ENCODE data around the gene BEST1.

DNA sequence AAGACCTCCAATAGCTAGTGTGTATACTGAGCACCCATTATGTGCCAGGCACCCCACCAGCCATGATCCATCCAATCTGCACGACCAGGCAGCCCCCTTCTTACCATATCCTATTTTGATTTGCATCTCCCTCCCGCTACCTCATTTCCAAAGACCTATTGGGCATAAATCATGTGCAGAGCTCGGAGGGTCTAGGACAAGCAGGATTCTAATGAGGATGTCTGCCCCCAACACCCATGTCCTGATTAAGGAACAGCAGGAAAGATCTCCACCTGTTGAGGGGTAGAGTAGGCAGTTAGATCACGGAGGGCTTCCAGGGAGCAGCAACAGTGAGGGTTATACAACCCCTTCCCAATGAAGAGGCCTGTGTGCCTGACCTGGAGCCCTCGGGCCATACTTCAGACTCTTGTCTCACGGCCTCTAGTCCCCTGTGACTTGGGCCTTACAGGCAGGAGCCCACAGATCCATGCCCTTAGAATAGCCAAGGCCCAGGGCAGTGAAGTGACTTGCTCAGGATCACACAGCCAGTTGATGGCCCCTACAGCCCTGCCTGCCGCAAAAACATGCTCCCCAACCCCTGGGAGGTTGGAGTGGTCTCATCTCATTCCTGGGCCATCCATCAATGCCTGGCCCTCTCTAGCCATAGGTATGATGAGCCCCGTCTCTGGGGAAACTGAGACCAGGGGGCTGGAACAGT, 36.3 kb upstream of the BEST1 start:
- TF ChIP-seq, protein P1, sequence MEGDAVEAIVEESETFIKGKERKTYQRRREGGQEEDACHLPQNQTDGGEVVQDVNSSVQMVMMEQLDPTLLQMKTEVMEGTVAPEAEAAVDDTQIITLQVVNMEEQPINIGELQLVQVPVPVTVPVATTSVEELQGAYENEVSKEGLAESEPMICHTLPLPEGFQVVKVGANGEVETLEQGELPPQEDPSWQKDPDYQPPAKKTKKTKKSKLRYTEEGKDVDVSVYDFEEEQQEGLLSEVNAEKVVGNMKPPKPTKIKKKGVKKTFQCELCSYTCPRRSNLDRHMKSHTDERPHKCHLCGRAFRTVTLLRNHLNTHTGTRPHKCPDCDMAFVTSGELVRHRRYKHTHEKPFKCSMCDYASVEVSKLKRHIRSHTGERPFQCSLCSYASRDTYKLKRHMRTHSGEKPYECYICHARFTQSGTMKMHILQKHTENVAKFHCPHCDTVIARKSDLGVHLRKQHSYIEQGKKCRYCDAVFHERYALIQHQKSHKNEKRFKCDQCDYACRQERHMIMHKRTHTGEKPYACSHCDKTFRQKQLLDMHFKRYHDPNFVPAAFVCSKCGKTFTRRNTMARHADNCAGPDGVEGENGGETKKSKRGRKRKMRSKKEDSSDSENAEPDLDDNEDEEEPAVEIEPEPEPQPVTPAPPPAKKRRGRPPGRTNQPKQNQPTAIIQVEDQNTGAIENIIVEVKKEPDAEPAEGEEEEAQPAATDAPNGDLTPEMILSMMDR (IDR thresholded peaks at IDR 0.05; ENCODE audit: borderline replicate concordance, extremely low read depth, low read length, poor library complexity, severe bottlenecking), result no peak
- TF ChIP-seq EZH2 (IDR thresholded peaks at IDR 0.05; ENCODE audit: borderline replicate concordance, low read depth, low read length, severe bottlenecking), result no peak

All from DND-41 (cell line).